GM12874 (cell line): ENCODE measurements around the gene EXOC5.

Source experiments
- CTCF ChIP-seq: IDR thresholded peaks from 2 replicates; pipeline ENCODE4 v1.5.1; 2011; ENCODE audit warnings: low read depth, mild to moderate bottlenecking, control low read depth, low read length, moderate library complexity; ENCODE audit not compliant: insufficient read depth

The EXOC5 gene

DNA sequence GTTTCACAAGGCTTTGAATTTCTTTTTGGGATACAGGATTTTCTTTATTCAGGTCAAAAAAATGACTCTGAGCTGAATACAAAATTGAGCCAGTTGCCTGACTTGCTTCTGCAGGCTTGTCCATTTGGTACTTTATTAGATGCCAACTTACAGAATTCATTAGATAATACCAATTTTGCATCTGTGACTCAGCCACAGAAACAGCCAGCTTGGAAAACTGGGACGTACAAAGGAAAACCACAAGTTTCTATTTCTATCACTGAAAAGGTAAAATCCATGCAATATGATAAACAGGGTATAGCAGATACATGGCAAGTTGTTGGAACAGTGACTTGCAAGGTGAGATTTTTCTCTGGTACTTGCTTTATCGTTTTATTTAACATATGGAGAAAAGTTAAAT lies 5.8 kb upstream of the EXOC5 start:
- TF ChIP-seq CTCF: no peak

GRCh38 chr14:57273236-57273635 lies 4.5 kb upstream of the EXOC5 start:
- TF ChIP-seq CTCF: no peak

GRCh38 chr14:57266065-57266464 lies 2.6 kb downstream of the EXOC5 start:
- TF ChIP-seq CTCF: no peak

DNA sequence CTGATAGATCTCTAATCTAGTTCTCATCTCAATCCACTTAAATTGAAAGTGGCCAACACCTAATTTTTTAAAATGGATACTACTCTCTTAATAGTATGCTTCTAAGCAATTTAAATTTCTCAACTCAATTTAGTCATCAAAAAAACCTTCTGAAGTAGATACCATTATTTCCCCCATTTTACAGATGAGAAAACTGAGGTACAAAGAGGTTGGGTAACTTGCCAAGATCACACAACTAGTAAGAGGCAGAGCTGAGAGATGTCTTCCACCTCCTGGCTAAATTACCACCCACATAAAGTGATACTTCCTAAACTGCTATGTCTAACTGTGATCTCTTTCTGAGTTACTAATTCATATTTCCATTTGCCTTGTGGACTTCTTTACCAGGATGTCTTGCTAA lies 6.6 kb downstream of the EXOC5 start:
- no peak for TF ChIP-seq CTCF

- no peak for TF ChIP-seq CTCF
Measured at GRCh38 chr14:57261604-57262003, 7.1 kb downstream of the EXOC5 start.

- TF ChIP-seq CTCF: no peak
Measured at GRCh38 chr14:57259672-57260071, 9.0 kb downstream of the EXOC5 start.

- TF ChIP-seq CTCF: no peak
Measured at GRCh38 chr14:57254884-57255283, 13.8 kb downstream of the EXOC5 start.

GRCh38 chr14:57246933-57247657 lies 21.6 kb downstream of the EXOC5 start:
- TF ChIP-seq CTCF: no peak
